H1 (cell line): ENCODE data around the gene TOM1L2. TPM values are rescaled to one million over a fixed set of nuclear protein-coding genes. Genes with fewer than 3 reads are reported as not detected.

ENCODE experiments used
- CTCF ChIA-PET: fragments of 300-600 bp; sonication (Branson Sonifier 250); formaldehyde crosslinking; loops from one replicate; lab custom pipeline; 2021; ENCODE audit not compliant: partially characterized antibody; lab: Charles Lee
- POLR2A ChIA-PET: fragments of 300-600 bp; sonication (Branson Sonifier 250); formaldehyde crosslinking; loops from one replicate; lab custom pipeline; 2021; ENCODE audit warnings: inconsistent platforms; ENCODE audit not compliant: partially characterized antibody; lab: Charles Lee
- DNase-seq, 2 experiments: peaks; one replicate each; pipeline versions ENCODE4 v3.0.0 to v3.0.0-alpha.2; 2010 to 2022; ENCODE audit warnings: low spot score in 2 of 2, low read depth in 1 of 2, mixed read lengths in 1 of 2
- FAIRE-seq: peaks from 2 replicates; lab custom pipeline; 2011; peaks lifted over from hg19 to GRCh38; lab: Jason Lieb, UNC
- H2AFZ ChIP-seq: 2 replicates; pipeline ENCODE4 v1.8.1; 2012; ENCODE audit warnings: low read length, inconsistent platforms
- H2AK5ac ChIP-seq: 2 replicates; pipeline ENCODE4 v1.6.1; 2013; ENCODE audit warnings: low read depth, low read length
- H2BK120ac ChIP-seq: replicated peaks from 2 replicates; pipeline ENCODE3; 2013; ENCODE audit warnings: low read depth, low read length, inconsistent platforms
- H2BK12ac ChIP-seq: 2 replicates; pipeline ENCODE4 v1.6.1; 2013; ENCODE audit warnings: low read depth, low read length
- H2BK15ac ChIP-seq: 2 replicates; pipeline ENCODE4 v1.6.1; 2013; ENCODE audit warnings: low read length
- H2BK20ac ChIP-seq: 2 replicates; pipeline ENCODE4 v1.6.1; 2013; ENCODE audit warnings: low read length
- H2BK5ac ChIP-seq: 2 replicates; pipeline ENCODE4 v1.6.1; 2013; ENCODE audit warnings: low read depth, low read length
- H3K14ac ChIP-seq: 2 replicates; pipeline ENCODE4 v1.6.1; 2013; ENCODE audit warnings: inconsistent platforms; ENCODE audit not compliant: insufficient read length
- H3K18ac ChIP-seq: 2 replicates; pipeline ENCODE4 v1.6.1; 2013; ENCODE audit warnings: low read length; ENCODE audit errors: extremely low read depth
- H3K23ac ChIP-seq: 2 replicates; pipeline ENCODE4 v1.6.1; 2013; ENCODE audit warnings: inconsistent platforms; ENCODE audit not compliant: insufficient read length
- H3K23me2 ChIP-seq: 2 replicates; pipeline ENCODE4 v1.6.1; 2013; ENCODE audit warnings: low read depth, low read length
- H3K27ac ChIP-seq: 2 replicates; pipeline ENCODE4 v1.6.1; 2011; ENCODE audit warnings: low read depth, low read length, inconsistent platforms
- H3K27me3 ChIP-seq, 4 experiments: replicated peaks in 1 of 4; 1 replicate in 1 of 4; 2 replicates in 3 of 4; pipeline versions ENCODE4 v1.6.1 to v1.8.1; 2011 to 2013; ENCODE audit warnings: low read length in 3 of 4, mild to moderate bottlenecking in 3 of 4, inconsistent platforms in 2 of 4, mixed read lengths in 2 of 4, moderate library complexity in 1 of 4; ENCODE audit not compliant: control insufficient read depth in 3 of 4, insufficient read depth in 3 of 4; ENCODE audit errors: extremely low read depth in 1 of 4
- H3K36me3 ChIP-seq, 4 experiments: 2 replicates each; pipeline versions ENCODE4 v1.6.1 to v1.8.1; 2011 to 2013; ENCODE audit warnings: mild to moderate bottlenecking in 4 of 4, low read length in 3 of 4, moderate library complexity in 2 of 4, control low read depth in 1 of 4, inconsistent platforms in 1 of 4; ENCODE audit not compliant: insufficient read depth in 4 of 4, control insufficient read depth in 2 of 4
- H3K4ac ChIP-seq: replicated peaks from 2 replicates; pipeline ENCODE3; 2013; ENCODE audit warnings: low read length, low read depth, mixed read lengths, inconsistent platforms; ENCODE audit not compliant: insufficient read length
- H3K4me1 ChIP-seq, 4 experiments: replicated peaks in 1 of 4; 1 replicate in 1 of 4; 2 replicates in 3 of 4; pipeline versions ENCODE4 v1.6.1 to v1.8.1; 2011 to 2013; ENCODE audit warnings: low read length in 3 of 4, inconsistent platforms in 2 of 4, mixed read lengths in 1 of 4; ENCODE audit not compliant: insufficient read depth in 4 of 4, control insufficient read depth in 3 of 4
- H3K4me2 ChIP-seq, 2 experiments: 2 replicates each; pipeline versions ENCODE4 v1.6.1 to v1.8.1; 2011 to 2013; ENCODE audit warnings: low read depth in 2 of 2, low read length in 2 of 2, control low read depth in 1 of 2, inconsistent platforms in 1 of 2, mild to moderate bottlenecking in 1 of 2; ENCODE audit not compliant: insufficient read depth in 1 of 2
- H3K4me3 ChIP-seq, 4 experiments: fragments of 200-600, 300-600 bp in 1 of 4; sonication (generic), shearing (Covaris generic), sonication (Bioruptor Twin) in 1 of 4; 2 replicates each; pipeline versions ENCODE4 v1.5.1 to v1.8.1; 2011 to 2016; ENCODE audit warnings: low read length in 4 of 4, low read depth in 3 of 4, control low read depth in 2 of 4, inconsistent platforms in 2 of 4, mild to moderate bottlenecking in 2 of 4, mixed read lengths in 1 of 4, moderate library complexity in 1 of 4; ENCODE audit not compliant: insufficient read depth in 2 of 4; ENCODE audit errors: extremely low read depth in 1 of 4
- H3K56ac ChIP-seq: replicated peaks from 2 replicates; pipeline ENCODE3; 2013; ENCODE audit warnings: low read depth, mild to moderate bottlenecking, mixed read lengths, low read length, inconsistent platforms; ENCODE audit not compliant: insufficient read length
- H3K79me1 ChIP-seq: 2 replicates; pipeline ENCODE4 v1.6.1; 2013; ENCODE audit warnings: low read depth, low read length, control low read depth
- H3K79me2 ChIP-seq, 2 experiments: 2 replicates each; pipeline versions ENCODE4 v1.6.1 to v1.8.1; 2012 to 2013; ENCODE audit warnings: low read length in 2 of 2, mild to moderate bottlenecking in 2 of 2, inconsistent platforms in 1 of 2; ENCODE audit not compliant: insufficient read depth in 2 of 2, control insufficient read depth in 1 of 2
- H3K9ac ChIP-seq, 4 experiments: replicated peaks in 1 of 4; 1 replicate in 1 of 4; 2 replicates in 3 of 4; pipeline versions ENCODE4 v1.6.1 to v1.8.1; 2011 to 2013; ENCODE audit warnings: low read depth in 3 of 4, low read length in 3 of 4, control low read depth in 2 of 4, mild to moderate bottlenecking in 2 of 4, moderate library complexity in 2 of 4, inconsistent platforms in 1 of 4; ENCODE audit errors: extremely low read depth in 1 of 4
- H3K9me3 ChIP-seq, 2 experiments: 2 replicates each; pipeline versions ENCODE4 v1.6.1 to v1.8.1; 2012 to 2013; ENCODE audit warnings: mild to moderate bottlenecking in 2 of 2, moderate library complexity in 2 of 2, control low read depth in 1 of 2, inconsistent platforms in 1 of 2, low read depth in 1 of 2, low read length in 1 of 2, mixed read lengths in 1 of 2; ENCODE audit not compliant: insufficient read depth in 2 of 2
- H4K20me1 ChIP-seq, 2 experiments: replicated peaks in 1 of 2; 2 replicates each; pipeline versions ENCODE3 to v1.8.1; 2011 to 2013; ENCODE audit warnings: inconsistent platforms in 2 of 2, low read length in 2 of 2, mild to moderate bottlenecking in 1 of 2; ENCODE audit not compliant: insufficient read depth in 2 of 2, control insufficient read depth in 1 of 2
- H4K5ac ChIP-seq: 2 replicates; pipeline ENCODE4 v1.6.1; 2013; ENCODE audit warnings: low read length, low read depth, mixed read lengths, inconsistent platforms; ENCODE audit not compliant: insufficient read length
- H4K8ac ChIP-seq: 2 replicates; pipeline ENCODE4 v1.8.0; 2013; ENCODE audit warnings: mild to moderate bottlenecking, moderate library complexity, low read length, inconsistent platforms; ENCODE audit not compliant: insufficient read depth; ENCODE audit errors: extremely low read depth
- H4K91ac ChIP-seq: replicated peaks from 2 replicates; pipeline ENCODE3; 2013; ENCODE audit warnings: low read length, mixed read lengths, inconsistent platforms; ENCODE audit not compliant: insufficient read length
- ATF2 ChIP-seq: IDR thresholded peaks from 2 replicates; pipeline ENCODE4 v1.6.1; 2012; ENCODE audit warnings: low read length, inconsistent platforms
- CEBPB ChIP-seq: IDR thresholded peaks from 2 replicates; pipeline ENCODE4 v1.6.1; 2012; ENCODE audit warnings: low read depth, low read length
- EGR1 ChIP-seq: IDR thresholded peaks from 2 replicates; pipeline ENCODE4 v1.6.1; 2011; ENCODE audit warnings: low read depth, low read length, borderline replicate concordance
- KDM5A ChIP-seq: fragments of 200-600 bp; IDR thresholded peaks from 2 replicates; pipeline ENCODE4 v1.7.1; 2012; ENCODE audit warnings: mild to moderate bottlenecking, low read length, inconsistent platforms, mixed read lengths
- PHF8 ChIP-seq: fragments of 200-600 bp; sonication (generic); conservative IDR thresholded peaks from 2 replicates; pipeline ENCODE4 v1.7.1; 2012; ENCODE audit warnings: low read depth, mild to moderate bottlenecking, inconsistent platforms, low read length, moderate library complexity
- RAD21 ChIP-seq, 2 experiments: IDR thresholded peaks in 1 of 2; conservative IDR thresholded peaks in 1 of 2; 2 replicates each; pipeline ENCODE4 v1.6.1; 2011; ENCODE audit warnings: low read depth in 2 of 2, low read length in 2 of 2, improper control_type of control experiment in 1 of 2, inconsistent platforms in 1 of 2, mild to moderate bottlenecking in 1 of 2, moderate library complexity in 1 of 2
- RNF2 ChIP-seq: fragments of 200-900, 300-1000 bp; sonication (generic); IDR thresholded peaks from 2 replicates; pipeline ENCODE4 v1.7.1; 2016; ENCODE audit warnings: borderline replicate concordance, low read depth, mild to moderate bottlenecking, antibody characterized with exemption, low read length; ENCODE audit not compliant: poor library complexity, severe bottlenecking; ENCODE audit errors: missing control alignments
- SP1 ChIP-seq: IDR thresholded peaks from 2 replicates; pipeline ENCODE4 v1.6.1; 2011; ENCODE audit warnings: low read depth, low read length
- SRF ChIP-seq: IDR thresholded peaks from 2 replicates; pipeline ENCODE4 v1.6.1; 2011; ENCODE audit warnings: mild to moderate bottlenecking, low read depth, low read length, moderate library complexity
- ZNF274 ChIP-seq: IDR thresholded peaks from 2 replicates; pipeline ENCODE4 v1.7.0; 2012; ENCODE audit warnings: low read length, borderline replicate concordance; ENCODE audit errors: extremely low read depth
- WGBS, 2 experiments: shearing (Covaris generic) in 1 of 2; methylation state at CpG; one replicate each; pipeline versions ENCODE4 v1.1.6 to v1.1.7; 2013 to 2015; ENCODE audit warnings: low lambda C conversion rate in 2 of 2, mixed read lengths in 2 of 2, inconsistent platforms in 1 of 2, low coverage in 1 of 2, missing lambda C conversion rate in 1 of 2; ENCODE audit not compliant: insufficient replicate concordance in 2 of 2, insufficient coverage in 1 of 2, insufficient read length in 1 of 2; ENCODE audit errors: extremely low coverage in 1 of 2, missing lambda C conversion rate in 1 of 2; 5-methylcytosine and 5-hydroxymethylcytosine counted together
- polyA plus RNA-seq, 7 experiments: library from polyadenylated mRNA; depleted of rRNA in 3 of 7; stranded (reverse) in 5 of 7; unstranded in 2 of 7; fragments of >200 nt in 5 of 7; fragments of 200-250 nt in 2 of 7; gene quantifications; 1 replicate in 5 of 7; 2 replicates in 1 of 7; 4 replicates in 1 of 7; pipeline versions ENCODE4 v1.2.1 to v1.2.3, GENCODE V29; 2011 to 2013; ENCODE audit warnings: missing spikeins in 2 of 7, mixed read lengths in 2 of 7
- total RNA-seq: library from RNA; stranded (reverse); fragmentation: NEBNext Ultra II Directional; extraction: Animal tissue kit (Norgen Biotek cat#: 25700); gene quantifications from 2 replicates; pipeline ENCODE4 v1.2.1, GENCODE V29; 2021

Gene TOM1L2
- total and polyA plus RNA-seq, 2 of the 8 experiments (the other 6 are each of a cell fraction or from before 2014, with no cell fraction given), result 2.0 to 3.4 TPM

- Histone ChIP-seq H3K4me3 (no peak overlapping the region), H3K9me3 (no peaks in the 10 kb centered on the region), H3K18ac (no peak overlapping the region), H3K79me1 (no peaks in the 10 kb centered on the region), H3K27ac (no peak overlapping the region), H2AFZ (no peak overlapping the region), H3K79me2 (no peaks in the 10 kb centered on the region), H3K23me2 (no peaks in the 10 kb centered on the region), H3K14ac (no peak overlapping the region), H2BK20ac (no peak overlapping the region), H3K9ac (no peak overlapping the region), H2BK120ac (no peak overlapping the region), H3K23ac (no peak overlapping the region), H4K91ac (no peak overlapping the region), H3K56ac (no peak overlapping the region), H4K5ac (no peak overlapping the region), H3K4ac (no peak overlapping the region), H3K4me1 (peaks cover 0 to 9% (median under 1%) of the 10 kb centered on the region in 4 experiments; a peak in 3 of 7 replicates), H3K27me3 (peaks cover 0 to 8% (median 3%) of the 10 kb centered on the region in 4 experiments; a peak in 3 of 7 replicates), H2BK5ac (no peak overlapping the region), H3K36me3 (no peaks in the 10 kb centered on the region), H4K20me1 (no peaks in the 10 kb centered on the region), H2BK15ac (no peak overlapping the region), H2BK12ac (no peak overlapping the region; the same call in 1 of the 2 replicates), H4K8ac (no peak overlapping the region), H3K4me2 (no peak overlapping the region), H2AK5ac (no peak overlapping the region)
- CTCF ChIA-PET, result interaction anchor here (0.6 to 2.6 kb wide), 4 partner anchors 14 to 108 kb away, joined by 3 to 10 read pairs (median 4); no protein-coding TSS in a partner anchor
- FAIRE-seq, result no peak
- POLR2A ChIA-PET, result interaction anchor here (1.1 to 1.2 kb wide), 2 partner anchors 11 to 50 kb away, joined by 3 to 5 read pairs; no protein-coding TSS in a partner anchor
- 89% methylated on average over 16 of the region's 16 CpGs; no CpG with 5 or more reads in 1 of the 2 experiments for WGBS, 2 experiments
- no peak for DNase-seq
- no peak for TF ChIP-seq RAD21 (IDR thresholded peaks at IDR 0.05 in 1 of 2, conservative IDR thresholded peaks at IDR 0.05 in 1 of 2; ENCODE audit: low read depth in 2 of 2, low read length in 2 of 2)
- no peak for TF ChIP-seq SP1
- no peak for TF ChIP-seq EGR1
- no peak for TF ChIP-seq SRF
- TF ChIP-seq CEBPB, result no peak
- no peak for TF ChIP-seq KDM5A
- no peak for TF ChIP-seq ZNF274
- TF ChIP-seq PHF8, result no peak
- TF ChIP-seq RNF2, result no peak
- no peak for TF ChIP-seq ATF2
Measured at GRCh38 chr17:17798573-17799255, 173.5 kb downstream of the TOM1L2 start.
